IPS-NIHi11 (cell line): ENCODE data around the gene LSM7.
A peak's percentile ranks its signal among the peaks of the same experiment; 100 is the strongest.

Source experiments
- DNase-seq: peaks from one replicate; pipeline ENCODE4 v3.0.0; 2012; ENCODE audit warnings: mixed read lengths, low spot score

LSM7 gene

GRCh38 chr19:2328401-2329148 lies at the start of gene LSM7, which contains the start of gene SPPL2B:
TSS of gene LSM7 (minus strand) at chr19:2328586. CDS start at chr19:2328566, 20 bp downstream.
TSS of gene SPPL2B (plus strand) at chr19:2328684. CDS start at chr19:2328710, 26 bp downstream.
- peak; percentile 99 for DNase-seq

GRCh38 chr19:2376784-2377519 lies 48.6 kb upstream of the LSM7 start:
- peak; percentile 47 for DNase-seq

- no peak for DNase-seq
These were observed 47.2 kb upstream of the LSM7 start for GRCh38 chr19:2375353-2376121.

GRCh38 chr19:2374808-2375207 lies 46.4 kb upstream of the LSM7 start:
- DNase-seq, result no peak

GRCh38 chr19:2372076-2372612 lies 43.8 kb upstream of the LSM7 start:
- no peak for DNase-seq

GRCh38 chr19:2371656-2372055 lies 43.3 kb upstream of the LSM7 start:
- no peak for DNase-seq

- DNase-seq, result no peak
These were observed 37.0 kb upstream of the LSM7 start for GRCh38 chr19:2365201-2365970.

GRCh38 chr19:2363419-2363818 lies 35.0 kb upstream of the LSM7 start:
- DNase-seq, result no peak

- no peak for DNase-seq
These were observed 34.5 kb upstream of the LSM7 start for GRCh38 chr19:2362970-2363300.

GRCh38 chr19:2362046-2362969 lies 33.9 kb upstream of the LSM7 start:
- DNase-seq, result no peak

GRCh38 chr19:2361246-2362045 lies 33.1 kb upstream of the LSM7 start:
- peak; percentile 61 for DNase-seq

GRCh38 chr19:2360833-2361232 lies 32.4 kb upstream of the LSM7 start:
- DNase-seq, result peak; percentile 46

- peak; percentile 72 for DNase-seq
These were observed 31.8 kb upstream of the LSM7 start, which contains the start of gene TMPRSS9 for GRCh38 chr19:2359992-2360685. TSS of gene TMPRSS9 (plus strand) at chr19:2360265. CDS start at chr19:2389786, 29,521 bp downstream.

GRCh38 chr19:2358548-2359173 lies 30.3 kb upstream of the LSM7 start:
- DNase-seq, result peak; percentile 22

GRCh38 chr19:2357279-2358206 lies 29.2 kb upstream of the LSM7 start:
- DNase-seq, result no peak

- no peak for DNase-seq
These were observed 27.8 kb upstream of the LSM7 start for GRCh38 chr19:2356036-2356646.
